Limb (tissue), 2 donors: ENCODE data around the gene GRB10.

Experiments used
- DNase-seq, 2 donors: peaks; one replicate each; pipeline ENCODE4 v3.0.0-alpha.2; 2016; ENCODE audit errors: extremely low spot score in 2 of 2

Gene GRB10

GRCh38 chr7:50640779-50641178 is 141.9 kb downstream of the GRB10 start:
- DNase-seq = no peak

- no peak for DNase-seq
These were observed 142.4 kb downstream of the GRB10 start for GRCh38 chr7:50640256-50640655.

- no peak for DNase-seq
These were observed 144.7 kb downstream of the GRB10 start for GRCh38 chr7:50637725-50638643.

- no peak for DNase-seq
These were observed 148.3 kb downstream of the GRB10 start for GRCh38 chr7:50634378-50634777.

GRCh38 chr7:50633414-50633710 is 149.3 kb downstream of the GRB10 start:
- no peak for DNase-seq

- no peak for DNase-seq
These were observed 149.9 kb downstream of the GRB10 start for GRCh38 chr7:50632561-50633413.

- DNase-seq = no peak
These were observed 151.1 kb downstream of the GRB10 start for GRCh38 chr7:50631639-50632038.

GRCh38 chr7:50631100-50631499 is 151.6 kb downstream of the GRB10 start:
- DNase-seq = no peak

- no peak for DNase-seq
These were observed 153.3 kb downstream of the GRB10 start for GRCh38 chr7:50629238-50629901.

GRCh38 chr7:50628434-50629084 is 154.1 kb downstream of the GRB10 start:
- no peak for DNase-seq

- DNase-seq = no peak
These were observed 154.8 kb downstream of the GRB10 start for GRCh38 chr7:50627824-50628361.

- no peak for DNase-seq
These were observed 156.4 kb downstream of the GRB10 start for GRCh38 chr7:50626286-50626685.

GRCh38 chr7:50625360-50625759 is 157.3 kb downstream of the GRB10 start:
- no peak for DNase-seq

GRCh38 chr7:50622821-50623220 is 159.9 kb downstream of the GRB10 start:
- no peak for DNase-seq

GRCh38 chr7:50621973-50622490 is 160.7 kb downstream of the GRB10 start:
- no peak for DNase-seq

GRCh38 chr7:50621206-50621605 is 161.5 kb downstream of the GRB10 start:
- no peak for DNase-seq

GRCh38 chr7:50620433-50620832 is 162.3 kb downstream of the GRB10 start:
- DNase-seq = no peak

- DNase-seq = no peak
These were observed 163.0 kb downstream of the GRB10 start for GRCh38 chr7:50619684-50620083.

GRCh38 chr7:50618281-50618680 is 164.4 kb downstream of the GRB10 start:
- DNase-seq = no peak

- no peak for DNase-seq
These were observed 167.1 kb downstream of the GRB10 start for GRCh38 chr7:50615519-50616080.
